ENCODE results near the gene TYW5.

GRCh38 chr2:199929262-199929661 lies 26.0 kb downstream of the TYW5 start:
- TF ChIP-seq CTCF (optimal IDR thresholded peaks at IDR 0.05 in 1 of 3, IDR thresholded peaks at IDR 0.05 in 1 of 3, conservative IDR thresholded peaks at IDR 0.05 in 1 of 3; ENCODE audit: extremely low read depth in 1 of 3, insufficient read depth in 2 of 3, low read length in 3 of 3) (no peak), EZH2 (IDR thresholded peaks at IDR 0.05; ENCODE audit: low read length) (no peak)

Measured in keratinocyte (primary cell).